WI38 (cell line): Measurements from ENCODE around the gene TTBK2.

Source experiments
- H3K4me3 ChIP-seq: 2 replicates; pipeline ENCODE4 v1.5.1; 2011; ENCODE audit warnings: low read depth, mild to moderate bottlenecking, control low read depth, low read length
- CTCF ChIP-seq: IDR thresholded peaks from 2 replicates; pipeline ENCODE4 v1.5.1; 2012; ENCODE audit warnings: low read depth, mild to moderate bottlenecking, control low read depth, low read length

The TTBK2 gene

GRCh38 chr15:42933886-42934667, 13.5 kb upstream of the TTBK2 start:
- no peak overlapping the region for H3K4me3 ChIP-seq
- TF ChIP-seq CTCF = no peak

GRCh38 chr15:42932833-42933515, 12.4 kb upstream of the TTBK2 start:
- H3K4me3 ChIP-seq = no peak overlapping the region
- TF ChIP-seq CTCF = no peak

- TF ChIP-seq CTCF = no peak
- H3K4me3 ChIP-seq = no peak overlapping the region
Observed at GRCh38 chr15:42931702-42932486, 11.3 kb upstream of the TTBK2 start.

- no peak overlapping the region for H3K4me3 ChIP-seq
- TF ChIP-seq CTCF = no peak
Observed at GRCh38 chr15:42929306-42929848, 8.8 kb upstream of the TTBK2 start.

- H3K4me3 ChIP-seq = peak overlapping the region; percentile 67
- no peak for TF ChIP-seq CTCF
Observed at GRCh38 chr15:42921342-42921731, 759 bp upstream of the TTBK2 start.

GRCh38 chr15:42919799-42920518, 619 bp downstream of the TTBK2 start:
- peak overlapping the region; percentile 67 for H3K4me3 ChIP-seq
- TF ChIP-seq CTCF = no peak
